ENCODE data around the gene SLC5A2.
A peak's percentile ranks its signal among the peaks of the same experiment; 100 is the strongest.

The SLC5A2 gene

GRCh38 chr16:31485571-31485970 is 2.6 kb downstream of the SLC5A2 start:
- H4K20me1 ChIP-seq (ENCODE audit: insufficient read depth, low read length): no peaks in the 10 kb centered on the region
- H3K9ac ChIP-seq (ENCODE audit: low read length): no peak overlapping the region
- H3K9me2 ChIP-seq (replicated peaks; ENCODE audit: insufficient read depth, low read length): no peaks in the 10 kb centered on the region
- no peaks in the 10 kb centered on the region for H3K4me1 ChIP-seq (ENCODE audit: low read length)
- TF ChIP-seq EZH2 (optimal IDR thresholded peaks at IDR 0.05; ENCODE audit: low read depth, low read length) (no peak), EZH2phosphoT487 (IDR thresholded peaks at IDR 0.05; ENCODE audit: low read length) (no peak)
- TF ChIP-seq, protein P1, sequence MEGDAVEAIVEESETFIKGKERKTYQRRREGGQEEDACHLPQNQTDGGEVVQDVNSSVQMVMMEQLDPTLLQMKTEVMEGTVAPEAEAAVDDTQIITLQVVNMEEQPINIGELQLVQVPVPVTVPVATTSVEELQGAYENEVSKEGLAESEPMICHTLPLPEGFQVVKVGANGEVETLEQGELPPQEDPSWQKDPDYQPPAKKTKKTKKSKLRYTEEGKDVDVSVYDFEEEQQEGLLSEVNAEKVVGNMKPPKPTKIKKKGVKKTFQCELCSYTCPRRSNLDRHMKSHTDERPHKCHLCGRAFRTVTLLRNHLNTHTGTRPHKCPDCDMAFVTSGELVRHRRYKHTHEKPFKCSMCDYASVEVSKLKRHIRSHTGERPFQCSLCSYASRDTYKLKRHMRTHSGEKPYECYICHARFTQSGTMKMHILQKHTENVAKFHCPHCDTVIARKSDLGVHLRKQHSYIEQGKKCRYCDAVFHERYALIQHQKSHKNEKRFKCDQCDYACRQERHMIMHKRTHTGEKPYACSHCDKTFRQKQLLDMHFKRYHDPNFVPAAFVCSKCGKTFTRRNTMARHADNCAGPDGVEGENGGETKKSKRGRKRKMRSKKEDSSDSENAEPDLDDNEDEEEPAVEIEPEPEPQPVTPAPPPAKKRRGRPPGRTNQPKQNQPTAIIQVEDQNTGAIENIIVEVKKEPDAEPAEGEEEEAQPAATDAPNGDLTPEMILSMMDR (IDR thresholded peaks at IDR 0.05; ENCODE audit: low read length): no peak
- no peak overlapping the region for H3K27ac ChIP-seq (ENCODE audit: low read length)
- H3K4me2 ChIP-seq (ENCODE audit: low read depth, low read length): no peak overlapping the region
- H3K27me3 ChIP-seq (replicated peaks; ENCODE audit: insufficient read depth, low read length): 0 out of 2 replicates have a peak, but pooled peaks cover 10% of the 10 kb centered on the region
- no peak overlapping the region for H3K4me3 ChIP-seq (ENCODE audit: low read length)
- no peaks in the 10 kb centered on the region for H3F3A ChIP-seq (ENCODE audit: insufficient read depth, low read length)
- H2AFZ ChIP-seq (ENCODE audit: low read length): no peak overlapping the region
- no peaks in the 10 kb centered on the region for H3K9me3 ChIP-seq (replicated peaks; ENCODE audit: insufficient read depth, low read length)
- no peak for DNase-seq
- H3K79me2 ChIP-seq (ENCODE audit: low read length): no peaks in the 10 kb centered on the region
- no peaks in the 10 kb centered on the region for H3K36me3 ChIP-seq (replicated peaks; ENCODE audit: insufficient read depth, low read length)

GRCh38 chr16:31486045-31486444 is 3.1 kb downstream of the SLC5A2 start:
- Histone ChIP-seq H3K4me1 (ENCODE audit: low read length) (no peaks in the 10 kb centered on the region), H3K79me2 (ENCODE audit: low read length) (no peaks in the 10 kb centered on the region), H3K9ac (ENCODE audit: low read length) (no peak overlapping the region), H3K4me3 (ENCODE audit: low read length) (no peak overlapping the region), H3K27me3 (replicated peaks; ENCODE audit: insufficient read depth, low read length) (0 out of 2 replicates have a peak, but pooled peaks cover 10% of the 10 kb centered on the region), H3K9me3 (replicated peaks; ENCODE audit: insufficient read depth, low read length) (no peaks in the 10 kb centered on the region), H2AFZ (ENCODE audit: low read length) (no peak overlapping the region), H4K20me1 (ENCODE audit: insufficient read depth, low read length) (no peaks in the 10 kb centered on the region), H3K4me2 (ENCODE audit: low read depth, low read length) (no peak overlapping the region), H3K9me2 (replicated peaks; ENCODE audit: insufficient read depth, low read length) (no peaks in the 10 kb centered on the region), H3K27ac (ENCODE audit: low read length) (no peak overlapping the region), H3K36me3 (replicated peaks; ENCODE audit: insufficient read depth, low read length) (no peaks in the 10 kb centered on the region), H3F3A (ENCODE audit: insufficient read depth, low read length) (no peaks in the 10 kb centered on the region)
- TF ChIP-seq EZH2phosphoT487 (IDR thresholded peaks at IDR 0.05; ENCODE audit: low read length) (no peak), EZH2 (optimal IDR thresholded peaks at IDR 0.05; ENCODE audit: low read depth, low read length) (no peak)
- TF ChIP-seq, protein P1 (IDR thresholded peaks at IDR 0.05; ENCODE audit: low read length): no peak
- DNase-seq: no peak

- no peak for DNase-seq
- H2AFZ ChIP-seq (ENCODE audit: low read length): peak overlapping the region; percentile 77
- H3K4me2 ChIP-seq (ENCODE audit: low read depth, low read length): peak overlapping the region; percentile 80
- H3K9me2 ChIP-seq (replicated peaks; ENCODE audit: insufficient read depth, low read length): no peaks in the 10 kb centered on the region
- no peaks in the 10 kb centered on the region for H3F3A ChIP-seq (ENCODE audit: insufficient read depth, low read length)
- H3K9me3 ChIP-seq (replicated peaks; ENCODE audit: insufficient read depth, low read length): no peaks in the 10 kb centered on the region
- no peaks in the 10 kb centered on the region for H4K20me1 ChIP-seq (ENCODE audit: insufficient read depth, low read length)
- peak overlapping the region; percentile 66 for H3K4me3 ChIP-seq (ENCODE audit: low read length)
- H3K36me3 ChIP-seq (replicated peaks; ENCODE audit: insufficient read depth, low read length): no peaks in the 10 kb centered on the region
- TF ChIP-seq, protein P1 (IDR thresholded peaks at IDR 0.05; ENCODE audit: low read length): no peak
- TF ChIP-seq EZH2phosphoT487 (IDR thresholded peaks at IDR 0.05; ENCODE audit: low read length) (no peak), EZH2 (optimal IDR thresholded peaks at IDR 0.05; ENCODE audit: low read depth, low read length) (no peak)
- H3K4me1 ChIP-seq (ENCODE audit: low read length): no peaks in the 10 kb centered on the region
- no peaks in the 10 kb centered on the region for H3K79me2 ChIP-seq (ENCODE audit: low read length)
- H3K27me3 ChIP-seq (replicated peaks; ENCODE audit: insufficient read depth, low read length): 0 out of 2 replicates have a peak, but pooled peaks cover 9% of the 10 kb centered on the region
- no peak overlapping the region for H3K27ac ChIP-seq (ENCODE audit: low read length)
- peak overlapping the region; percentile 9; the same call in 1 of the 2 replicates for H3K9ac ChIP-seq (ENCODE audit: low read length)
These were observed 4.3 kb downstream of the SLC5A2 start for GRCh38 chr16:31487071-31487719.
